ENCODE results near the gene CACNG4. TPM values are rescaled to one million over a fixed set of nuclear protein-coding genes. Genes with fewer than 3 reads are reported as not detected.
"Not testable (repeated sequence)": the region's sequence is repeated elsewhere in the genome, so short reads cannot be mapped to it uniquely, and the experiment has no call there.

The CACNG4 gene
- total RNA-seq, 2 experiments from 2014 or later, result not detected

GRCh38 chr17:66971730-66972441 is 7.4 kb downstream of the CACNG4 start:
- H3K27me3 Mint-ChIP-seq, result peaks cover 48% of the 10 kb centered on the region
- no peaks in the 10 kb centered on the region for H3K9me3 Mint-ChIP-seq
- ChIA-PET CTCF (no interaction called here), POLR2A (no interaction called here)
- no peak overlapping the region for H3K27ac Mint-ChIP-seq
- H3K4me1 Mint-ChIP-seq, result no peaks in the 10 kb centered on the region
- H3K4me3 Mint-ChIP-seq, result no peak overlapping the region
- DNase-seq, result no peak
- no peaks in the 10 kb centered on the region for H3K36me3 Mint-ChIP-seq (ENCODE audit: low read depth)

DNA sequence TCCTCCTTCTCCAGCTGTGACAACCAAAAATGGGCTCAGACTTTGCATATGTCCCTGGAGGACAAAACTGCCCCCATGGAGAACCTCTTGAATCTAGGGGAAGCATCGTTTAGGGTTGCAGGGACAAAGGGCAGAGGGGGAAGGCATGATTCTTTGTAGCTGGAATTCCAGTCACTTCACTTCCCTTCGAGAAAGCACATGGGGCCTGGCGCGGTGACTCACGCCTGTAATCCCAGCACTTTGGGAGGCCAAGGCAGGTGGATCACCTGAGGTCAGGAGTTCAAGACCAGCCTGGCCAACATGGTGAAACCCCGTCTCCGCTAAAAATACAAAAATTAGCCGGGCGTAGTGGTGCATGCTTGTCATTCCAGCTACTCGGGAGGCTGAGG is 7.9 kb downstream of the CACNG4 start:
- H3K27ac Mint-ChIP-seq; H3K4me3 Mint-ChIP-seq; H3K36me3 Mint-ChIP-seq (ENCODE audit: low read depth); POLR2A ChIA-PET; H3K9me3 Mint-ChIP-seq; DNase-seq; H3K4me1 Mint-ChIP-seq; CTCF ChIA-PET: not testable (repeated sequence)
- peaks cover 46% of the 10 kb centered on the region for H3K27me3 Mint-ChIP-seq

GRCh38 chr17:66975188-66975587 is 10.7 kb downstream of the CACNG4 start:
- Mint-ChIP-seq H3K4me3 (no peak overlapping the region), H3K27me3 (peaks cover 38% of the 10 kb centered on the region), H3K27ac (no peak overlapping the region), H3K9me3 (no peaks in the 10 kb centered on the region), H3K4me1 (no peaks in the 10 kb centered on the region), H3K36me3 (ENCODE audit: low read depth) (no peaks in the 10 kb centered on the region)
- ChIA-PET POLR2A (no interaction called here), CTCF (no interaction called here)
- no peak for DNase-seq

GRCh38 chr17:66975614-66976378 is 11.3 kb downstream of the CACNG4 start:
- H3K36me3 Mint-ChIP-seq (ENCODE audit: low read depth), result no peaks in the 10 kb centered on the region
- H3K4me3 Mint-ChIP-seq, result no peak overlapping the region
- no peak overlapping the region for H3K27ac Mint-ChIP-seq
- no peaks in the 10 kb centered on the region for H3K4me1 Mint-ChIP-seq
- peaks cover 34% of the 10 kb centered on the region for H3K27me3 Mint-ChIP-seq
- H3K9me3 Mint-ChIP-seq, result no peaks in the 10 kb centered on the region
- ChIA-PET POLR2A (no interaction called here), CTCF (no interaction called here)
- no peak for DNase-seq

DNA sequence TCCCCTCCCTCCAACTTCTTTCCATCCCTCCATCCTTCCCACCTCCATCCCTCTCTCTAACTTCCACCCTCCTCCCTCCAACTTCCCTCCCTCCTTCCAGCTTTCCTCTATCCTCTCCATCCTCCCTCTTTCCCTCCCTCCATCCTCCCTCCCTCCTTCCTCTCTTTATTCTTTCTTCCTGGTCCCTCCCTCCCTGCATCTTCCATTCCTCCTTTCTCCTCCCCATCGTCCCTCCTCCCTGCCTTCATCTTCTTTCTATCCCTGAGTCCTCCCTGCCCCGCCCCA is 11.8 kb downstream of the CACNG4 start:
- Mint-ChIP-seq H3K9me3 (no peaks in the 10 kb centered on the region), H3K36me3 (ENCODE audit: low read depth) (no peaks in the 10 kb centered on the region), H3K27ac (no peak overlapping the region), H3K27me3 (peaks cover 38% of the 10 kb centered on the region), H3K4me3 (no peak overlapping the region), H3K4me1 (no peaks in the 10 kb centered on the region)
- POLR2A ChIA-PET, result no interaction called here
- CTCF ChIA-PET, result no interaction called here
- DNase-seq, result no peak

- Mint-ChIP-seq H3K4me3 (no peak overlapping the region), H3K27ac (no peak overlapping the region), H3K36me3 (ENCODE audit: low read depth) (no peaks in the 10 kb centered on the region), H3K27me3 (peaks cover 36% of the 10 kb centered on the region), H3K4me1 (no peaks in the 10 kb centered on the region), H3K9me3 (no peaks in the 10 kb centered on the region)
- ChIA-PET POLR2A (no interaction called here), CTCF (no interaction called here)
- no peak for DNase-seq
Measured at GRCh38 chr17:66976781-66977201, 12.3 kb downstream of the CACNG4 start.

- Mint-ChIP-seq H3K27ac (no peak overlapping the region), H3K27me3 (peaks cover 51% of the 10 kb centered on the region), H3K36me3 (ENCODE audit: low read depth) (no peaks in the 10 kb centered on the region), H3K9me3 (no peaks in the 10 kb centered on the region), H3K4me1 (no peaks in the 10 kb centered on the region), H3K4me3 (no peak overlapping the region)
- ChIA-PET CTCF (no interaction called here), POLR2A (no interaction called here)
- no peak for DNase-seq
Measured at GRCh38 chr17:66978514-66979061, 14.1 kb downstream of the CACNG4 start.

DNA sequence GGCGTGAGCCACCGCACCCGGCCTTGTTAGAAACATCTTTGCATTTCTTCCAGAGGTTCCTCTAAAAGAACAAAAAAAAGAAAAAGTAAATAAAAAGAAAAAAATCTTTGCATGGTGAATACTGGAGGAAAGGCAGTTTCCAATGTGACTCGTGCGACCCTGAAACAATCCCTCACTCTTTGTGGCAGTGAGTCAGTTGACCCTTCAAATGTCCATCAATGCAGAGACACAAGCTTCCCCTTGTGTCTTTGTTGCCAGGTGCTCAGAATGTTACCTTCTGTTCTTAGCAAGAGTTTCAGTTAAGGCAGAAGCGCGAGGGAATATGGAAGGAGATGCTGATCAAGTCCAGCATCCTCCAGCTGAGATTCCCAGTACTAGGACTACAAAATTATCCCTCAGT is 16.4 kb downstream of the CACNG4 start:
- peaks cover 2% of the 10 kb centered on the region for H3K4me1 Mint-ChIP-seq
- no peak for DNase-seq
- no peak overlapping the region for H3K27ac Mint-ChIP-seq
- peaks cover 53% of the 10 kb centered on the region for H3K27me3 Mint-ChIP-seq
- H3K36me3 Mint-ChIP-seq (ENCODE audit: low read depth), result no peaks in the 10 kb centered on the region
- no peak overlapping the region for H3K4me3 Mint-ChIP-seq
- CTCF ChIA-PET, result no interaction called here
- no peaks in the 10 kb centered on the region for H3K9me3 Mint-ChIP-seq
- POLR2A ChIA-PET, result no interaction called here

- Mint-ChIP-seq H3K27ac (no peak overlapping the region), H3K27me3 (peaks cover 55% of the 10 kb centered on the region), H3K4me1 (peaks cover 2% of the 10 kb centered on the region), H3K4me3 (no peak overlapping the region), H3K9me3 (no peaks in the 10 kb centered on the region), H3K36me3 (ENCODE audit: low read depth) (no peaks in the 10 kb centered on the region)
- CTCF ChIA-PET, result no interaction called here
- DNase-seq, result no peak
- POLR2A ChIA-PET, result no interaction called here
Measured at GRCh38 chr17:66981983-66982508, 17.5 kb downstream of the CACNG4 start.

- CTCF ChIA-PET, result no interaction called here
- DNase-seq, result no peak
- Mint-ChIP-seq H3K27me3 (peaks cover 59% of the 10 kb centered on the region), H3K4me1 (peaks cover 3% of the 10 kb centered on the region), H3K9me3 (no peaks in the 10 kb centered on the region), H3K36me3 (ENCODE audit: low read depth) (no peaks in the 10 kb centered on the region), H3K27ac (no peak overlapping the region), H3K4me3 (no peak overlapping the region)
- POLR2A ChIA-PET, result no interaction called here
Measured at GRCh38 chr17:66983414-66984021, 19.0 kb downstream of the CACNG4 start.

GRCh38 chr17:66984730-66985129 is 20.2 kb downstream of the CACNG4 start:
- Mint-ChIP-seq H3K4me3 (no peak overlapping the region), H3K4me1 (peaks cover 5% of the 10 kb centered on the region), H3K27me3 (peaks cover 56% of the 10 kb centered on the region), H3K9me3 (no peaks in the 10 kb centered on the region), H3K27ac (no peak overlapping the region), H3K36me3 (ENCODE audit: low read depth) (no peaks in the 10 kb centered on the region)
- ChIA-PET CTCF (no interaction called here), POLR2A (no interaction called here)
- DNase-seq, result no peak

GRCh38 chr17:66985338-66986237 is 21.1 kb downstream of the CACNG4 start:
- POLR2A ChIA-PET, result no interaction called here
- Mint-ChIP-seq H3K4me1 (peaks cover 5% of the 10 kb centered on the region), H3K4me3 (no peak overlapping the region), H3K36me3 (ENCODE audit: low read depth) (no peaks in the 10 kb centered on the region), H3K9me3 (no peaks in the 10 kb centered on the region), H3K27ac (no peak overlapping the region), H3K27me3 (peaks cover 53% of the 10 kb centered on the region)
- DNase-seq, result no peak
- CTCF ChIA-PET, result no interaction called here

DNA sequence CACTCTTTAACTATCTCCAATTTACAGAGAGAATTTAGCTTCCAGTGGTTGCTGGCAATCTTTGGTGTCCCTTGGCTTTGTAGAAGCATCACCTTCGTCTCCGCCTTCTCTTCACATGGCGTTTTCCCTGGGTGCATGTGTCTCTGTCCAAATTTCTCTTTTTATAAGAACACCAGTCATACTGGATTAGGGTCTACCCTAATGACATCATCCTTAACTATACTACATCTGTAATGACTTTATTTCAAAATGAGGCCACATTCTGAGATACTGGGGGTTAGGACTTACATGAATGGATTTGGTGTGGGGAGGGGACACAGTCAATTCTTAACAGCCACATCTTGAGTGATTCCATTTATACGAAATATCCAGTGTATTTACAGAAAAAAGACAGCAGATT is 22.2 kb downstream of the CACNG4 start:
- peaks cover 5% of the 10 kb centered on the region for H3K4me1 Mint-ChIP-seq
- CTCF ChIA-PET, result no interaction called here
- no peaks in the 10 kb centered on the region for H3K36me3 Mint-ChIP-seq (ENCODE audit: low read depth)
- H3K4me3 Mint-ChIP-seq, result no peak overlapping the region
- H3K27me3 Mint-ChIP-seq, result peaks cover 49% of the 10 kb centered on the region
- POLR2A ChIA-PET, result no interaction called here
- no peak overlapping the region for H3K27ac Mint-ChIP-seq
- H3K9me3 Mint-ChIP-seq, result no peaks in the 10 kb centered on the region
- no peak for DNase-seq

Data from activated CD4-positive, alpha-beta memory T cell treated with anti-CD3 and anti-CD28 coated beads, Interleukin-2, amount 10 ng/mL, durations not matched to agents 7 days and 5 days (primary cell).